HepG2 (cell line): ENCODE data around the gene SIX3. TPM values are rescaled to one million over a fixed set of nuclear protein-coding genes. Genes with fewer than 3 reads are reported as not detected.

Experiments
- ATAC-seq: fragments of 200-7000 bp; cut with Tn5 transposase; 3 replicates; pipeline ENCODE4 v1.9.1; 2020; ENCODE audit warnings: mild to moderate bottlenecking, moderate library complexity
- BruUV-seq: library from RNA; stranded (reverse); fragments of 400-500 nt; replicated peaks from 2 replicates; lab custom pipeline; 2021; lab: Mats Ljungman, UMichigan
- CTCF ChIA-PET: fragments of 300-600 bp; formaldehyde crosslinking; extraction: SDS; loops from one replicate; lab custom pipeline; 2021; ENCODE audit warnings: low total read pairs, inconsistent platforms, low intra/inter-chr PET ratio; lab: Yijun Ruan, JAX
- POLR2A ChIA-PET: fragments of 350-600 bp; sonication (Branson Sonifier 250); formaldehyde crosslinking; loops from one replicate; lab custom pipeline; 2020; ENCODE audit warnings: antibody characterized with exemption, inconsistent platforms; lab: Yijun Ruan, JAX
- DNase-seq: peaks from one replicate; pipeline ENCODE4 v3.0.0-alpha.2; 2015; ENCODE audit warnings: low spot score
- FAIRE-seq: peaks from 3 replicates; lab custom pipeline; 2011; peaks lifted over from hg19 to GRCh38; lab: Jason Lieb, UNC
- H2AFZ ChIP-seq: one replicate; pipeline ENCODE4 v1.6.1; 2011; ENCODE audit warnings: low read length, inconsistent platforms
- H3K27ac ChIP-seq: fragments of 300-600 bp; 3 replicates; pipeline ENCODE4 v1.8.0; 2011; ENCODE audit warnings: mixed run types, mild to moderate bottlenecking, mixed read lengths, low read length, inconsistent platforms; ENCODE audit not compliant: insufficient read depth; ENCODE audit errors: extremely low read length
- H3K27me3 ChIP-seq, 2 experiments: fragments of 200-600 bp in 1 of 2; 2 replicates in 1 of 2; 3 replicates in 1 of 2; pipeline versions ENCODE4 v1.6.0 to v1.8.0; 2011; ENCODE audit warnings: low read length in 2 of 2, mild to moderate bottlenecking in 2 of 2, moderate library complexity in 2 of 2, inconsistent platforms in 1 of 2; ENCODE audit not compliant: insufficient read depth in 2 of 2, control insufficient read depth in 1 of 2
- H3K36me3 ChIP-seq, 2 experiments: fragments of 200-600 bp in 1 of 2; replicated peaks in 1 of 2; 2 replicates in 1 of 2; 3 replicates in 1 of 2; pipeline versions ENCODE4 v1.5.1 to v1.8.0; 2011; ENCODE audit warnings: low read length in 2 of 2, inconsistent platforms in 1 of 2; ENCODE audit not compliant: insufficient read depth in 2 of 2, control insufficient read depth in 1 of 2
- H3K4me1 ChIP-seq: 2 replicates; pipeline ENCODE4 v1.5.1; 2012; ENCODE audit warnings: low read length, inconsistent platforms; ENCODE audit not compliant: insufficient read depth
- H3K4me2 ChIP-seq: 2 replicates; pipeline ENCODE4 v1.6.0; 2011; ENCODE audit warnings: low read depth, low read length, inconsistent platforms
- H3K4me3 ChIP-seq, 3 experiments: fragments of 200-600 bp in 1 of 3; sonication (generic), shearing (Covaris generic) in 1 of 3; replicated peaks in 1 of 3; 2 replicates each; pipeline ENCODE4 v1.5.1; 2011 to 2016; ENCODE audit warnings: low read length in 3 of 3, inconsistent platforms in 2 of 3, low read depth in 2 of 3, mild to moderate bottlenecking in 2 of 3, control low read depth in 1 of 3, mixed read lengths in 1 of 3; ENCODE audit not compliant: insufficient read depth in 1 of 3
- H3K79me2 ChIP-seq: one replicate; pipeline ENCODE4 v1.6.1; 2011; ENCODE audit warnings: low read length, inconsistent platforms; ENCODE audit not compliant: insufficient read depth
- H3K9ac ChIP-seq: 2 replicates; pipeline ENCODE4 v1.6.0; 2011; ENCODE audit warnings: mild to moderate bottlenecking, low read depth, low read length, inconsistent platforms; ENCODE audit not compliant: insufficient read depth
- H3K9me3 ChIP-seq: 2 replicates; pipeline ENCODE4 v1.5.1; 2012; ENCODE audit warnings: mild to moderate bottlenecking, low read length
- H4K20me1 ChIP-seq: 2 replicates; pipeline ENCODE4 v1.6.0; 2011; ENCODE audit warnings: inconsistent platforms, mild to moderate bottlenecking, low read length, moderate library complexity; ENCODE audit not compliant: insufficient read depth
- ETV6 ChIP-seq: sonication (generic); formaldehyde crosslinking; conservative IDR thresholded peaks from 2 replicates; pipeline ENCODE4 v1.4.0; 2020; ENCODE audit warnings: missing genetic modification reagents
- HDAC1 ChIP-seq: sonication (generic); formaldehyde crosslinking; IDR thresholded peaks from 2 replicates; pipeline ENCODE4 v1.5.1; 2020; ENCODE audit warnings: mild to moderate bottlenecking, missing genetic modification reagents
- IRX3 ChIP-seq: sonication (generic); formaldehyde crosslinking; IDR thresholded peaks from 2 replicates; pipeline ENCODE4 v1.8.1; 2023; ENCODE audit warnings: mild to moderate bottlenecking, low read depth, missing genetic modification reagents, borderline replicate concordance
- KDM6A ChIP-seq: IDR thresholded peaks from 2 replicates; pipeline ENCODE4 v1.6.1; 2016; ENCODE audit warnings: low read depth
- MTERF4 ChIP-seq: sonication (generic); formaldehyde crosslinking; IDR thresholded peaks from 2 replicates; pipeline ENCODE4 v1.8.0; 2023; ENCODE audit warnings: mild to moderate bottlenecking, missing genetic modification reagents
- NAIF1 ChIP-seq: sonication (generic); formaldehyde crosslinking; IDR thresholded peaks from 2 replicates; pipeline ENCODE4 v1.5.0; 2020; ENCODE audit warnings: mild to moderate bottlenecking, missing genetic modification reagents, borderline replicate concordance
- PLSCR1 ChIP-seq: sonication (generic); formaldehyde crosslinking; IDR thresholded peaks from 2 replicates; pipeline ENCODE4 v1.5.0; 2020; ENCODE audit warnings: missing genetic modification reagents, mild to moderate bottlenecking, borderline replicate concordance
- YEATS4 ChIP-seq: sonication (generic); formaldehyde crosslinking; IDR thresholded peaks from 2 replicates; pipeline ENCODE4 v1.4.0; 2020; ENCODE audit warnings: missing genetic modification reagents, borderline replicate concordance
- ZBTB42 ChIP-seq: sonication (generic); formaldehyde crosslinking; IDR thresholded peaks from 2 replicates; pipeline ENCODE4 v1.5.0; 2020; ENCODE audit warnings: mild to moderate bottlenecking, missing genetic modification reagents
- ZNF451 ChIP-seq: sonication (generic); formaldehyde crosslinking; IDR thresholded peaks from 2 replicates; pipeline ENCODE4 v1.5.0; 2020; ENCODE audit warnings: mild to moderate bottlenecking, missing genetic modification reagents
- ZNF557 ChIP-seq: sonication (generic); formaldehyde crosslinking; IDR thresholded peaks from 2 replicates; pipeline ENCODE4 v1.4.0; 2020; ENCODE audit warnings: missing genetic modification reagents
- ZNF672 ChIP-seq: sonication (generic); formaldehyde crosslinking; IDR thresholded peaks from 2 replicates; pipeline ENCODE4 v1.8.1; 2022; ENCODE audit warnings: missing genetic modification reagents
- ZNF839 ChIP-seq: sonication (generic); formaldehyde crosslinking; IDR thresholded peaks from 2 replicates; pipeline ENCODE4 v1.4.0; 2020; ENCODE audit warnings: missing genetic modification reagents, mild to moderate bottlenecking, borderline replicate concordance
- WGBS: methylation state at CpG from one replicate; pipeline ENCODE4 v1.1.6; 2017; ENCODE audit warnings: low lambda C conversion rate; 5-methylcytosine and 5-hydroxymethylcytosine counted together
- in situ Hi-C: cut with HindIII; loops from 2 replicates; pipeline ENCODE4 v1.10.0; 2017; ENCODE audit warnings: low pct_unique_long_range_greater_than_20kb; ENCODE audit not compliant: extremely low pct_ligation_motif_present
- intact Hi-C: fragments of 100-400 bp; cut with micrococcal nuclease; formaldehyde crosslinking; loops from one replicate; pipeline ENCODE4 v1.10.0; 2022; ENCODE audit not compliant: unreplicated experiment
- polyA plus RNA-seq, 8 experiments: library from polyadenylated mRNA; depleted of rRNA in 3 of 8; stranded (reverse) in 7 of 8; unstranded in 1 of 8; fragments of >200 nt; fragmentation: Illumina TruSeq in 4 of 8; extraction: Trizol in 4 of 8; gene quantifications; 2 replicates each; pipeline versions ENCODE4 v1.2.1 to v1.2.3, GENCODE V29; 2011 to 2016; ENCODE audit warnings: low read depth in 4 of 8, missing spikeins in 1 of 8, mixed read lengths in 1 of 8; ENCODE audit not compliant: insufficient read depth in 1 of 8
- total RNA-seq, 5 experiments: library from RNA; depleted of rRNA; stranded (reverse); fragments of >200 nt; fragmentation: Illumina TruSeq; extraction: Trizol; gene quantifications; 2 replicates each; pipeline ENCODE4 v1.2.3, GENCODE V29; 2016; ENCODE audit warnings: low read depth in 1 of 5

SIX3 gene
- total and polyA plus RNA-seq, 2 of the 13 experiments (the other 11 are each of a cell fraction or from before 2014, with no cell fraction given) = not detected

DNA sequence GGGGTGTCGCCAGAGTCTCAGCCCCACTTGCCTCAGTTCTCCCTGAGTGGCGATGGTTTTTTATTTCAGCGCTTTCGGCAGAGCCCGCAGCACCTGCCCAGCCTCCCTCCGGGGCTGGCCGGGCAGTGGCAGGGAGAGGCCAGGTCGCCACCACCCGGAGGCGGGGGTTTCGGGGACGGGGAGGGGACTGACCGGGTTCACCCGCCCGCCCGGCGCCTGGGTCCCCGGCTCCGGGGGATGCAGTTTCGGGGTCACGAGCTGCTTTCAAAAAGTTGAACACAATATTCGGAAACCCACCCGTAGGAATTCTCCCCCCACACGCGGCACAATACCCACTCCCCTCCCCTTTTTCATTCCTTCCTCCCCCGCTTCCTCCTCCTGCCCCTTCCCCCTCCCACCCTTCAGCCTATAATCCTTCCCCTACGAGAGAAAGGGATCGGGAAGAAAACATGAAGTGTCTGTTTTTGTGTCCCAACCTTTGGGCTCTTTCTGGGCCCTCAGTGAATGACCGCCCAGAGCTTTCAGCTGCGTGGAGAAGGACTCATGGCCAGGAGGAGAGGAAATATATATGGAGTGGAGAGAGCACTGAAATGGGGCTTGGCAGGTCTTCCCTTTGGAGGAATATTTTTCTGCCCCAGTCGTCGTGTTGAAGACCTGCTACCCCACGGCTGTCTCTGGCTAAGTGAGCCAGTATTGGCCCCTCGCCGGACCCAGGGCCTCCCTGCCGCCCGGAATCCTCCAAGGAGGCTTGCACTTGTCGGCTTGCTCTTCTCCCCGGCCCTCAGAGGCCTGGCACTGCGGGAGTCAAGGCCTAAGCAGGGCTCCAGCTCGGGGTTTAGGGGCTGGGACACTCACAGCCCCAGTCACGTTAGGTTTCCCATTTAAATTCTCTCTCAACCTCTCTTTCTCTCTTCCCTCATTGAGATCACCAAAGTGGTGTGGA, 2.1 kb upstream of the SIX3 start:
- DNase-seq (no peak), FAIRE-seq (no peak), ATAC-seq (peak; percentile 12)
- Histone ChIP-seq H3K36me3 (no peaks in the 10 kb centered on the region), H3K4me3 (peak overlapping the region; percentile 49 to 72 (median 52); a peak in 4 of 6 replicates), H2AFZ (no peak overlapping the region), H4K20me1 (no peaks in the 10 kb centered on the region), H3K4me2 (peak overlapping the region; percentile 83), H3K4me1 (peaks cover 35% of the 10 kb centered on the region), H3K9ac (no peak overlapping the region), H3K27ac (no peak overlapping the region), H3K27me3 (peaks cover 42 to 93% of the 10 kb centered on the region in 2 experiments), H3K79me2 (no peaks in the 10 kb centered on the region), H3K9me3 (no peaks in the 10 kb centered on the region)
- in situ Hi-C loops = loop anchor here (10.0 kb wide), 1 partner anchor 545 kb away; no protein-coding TSS in a partner anchor
- no TSS peak for BruUV-seq
- intact Hi-C loops = loop anchor here (10.0 kb wide), 1 partner anchor 195 kb away; no protein-coding TSS in a partner anchor
- CTCF ChIA-PET = no interaction called here
- TF ChIP-seq ETV6 (CRISPR knock-in tag) (0 out of 2 replicates have a peak, but pooled peaks have one; percentile 3), ZNF672 (CRISPR knock-in tag) (no peak), ZNF557 (no peak), PLSCR1 (CRISPR knock-in tag) (no peak), YEATS4 (CRISPR knock-in tag) (0 out of 2 replicates have a peak, but pooled peaks have one; percentile 40), NAIF1 (no peak), ZNF451 (no peak), ZBTB42 (CRISPR knock-in tag) (0 out of 2 replicates have a peak, but pooled peaks have one; percentile 17), IRX3 (CRISPR knock-in tag) (no peak), MTERF4 (CRISPR knock-in tag) (0 out of 2 replicates have a peak, but pooled peaks have one; percentile 11), HDAC1 (CRISPR knock-in tag) (no peak), KDM6A (CRISPR knock-in tag) (no peak), ZNF839 (no peak)
- POLR2A ChIA-PET = no interaction called here
- 27% methylated on average over 26 of the region's 42 CpGs for WGBS
